Measurements from ENCODE around the gene PAOX. TPM values are rescaled to one million over a fixed set of nuclear protein-coding genes. Genes with fewer than 3 reads are reported as not detected.

Gene PAOX
- 10 to 100 TPM in 4 of 6 experiments, 1 to 10 TPM in 2; 9.4 to 15.9 (median 11.9) TPM for total RNA-seq
- long read RNA-seq, partial matches to known transcripts: 1 of 2 reads
- long read RNA-seq, other reads (novel, unspliced or antisense): 1 of 2 reads

- Histone ChIP-seq H3K4me3 (peak within 1 kb of the TSS; percentile 86 to 92 (median 91)), H3K9me3 (no peaks in the 10 kb centered on the region), H3K4me1 (peaks cover 0 to 19% (median 5%) of the 10 kb centered on the region in 4 donors), H3K36me3 (no peaks in the 10 kb centered on the region), H3K27ac (peak within 1 kb of the TSS; percentile 66 to 90 (median 86)), H3K27me3 (no peaks in the 10 kb centered on the region)
- ATAC-seq: peak; percentile 54 to 63 (median 62)
- intact Hi-C loops (cut with DNase I): loop anchor here in 1 of 2 donors (10.0 kb wide), 1 partner anchor 54 kb away; no protein-coding TSS in a partner anchor
- 4% methylated on average over 20 of the region's 78 CpGs for WGBS (ENCODE audit: insufficient coverage, low coverage, low lambda C conversion rate, missing lambda C conversion rate)
- DNase-seq: peak; percentile 85 to 86 (median 85)
- TF ChIP-seq CTCF (IDR thresholded peaks at IDR 0.05) (no peak), POLR2A (IDR thresholded peaks at IDR 0.05) (peak; percentile 64)
These were observed at the start of gene PAOX for GRCh38 chr10:133379152-133379800. TSS of gene PAOX (plus strand) at chr10:133379262. CDS start at chr10:133379317, 55 bp downstream.

GRCh38 chr10:133329491-133330202, 49.4 kb upstream of the PAOX start:
- ATAC-seq: peak; percentile 91 to 98 (median 96)
- DNase-seq: peak; percentile 84 to 88 (median 88)
- peaks cover 14 to 25% of the 10 kb centered on the region in 2 donors for H3K27me3 ChIP-seq
- intact Hi-C loops (cut with DNase I): loop anchor here in 1 of 2 donors (10.0 kb wide), 1 partner anchor 45 kb away; the partner anchor contains the start of genes ECHS1 and PAOX
- peak; percentile 80 to 99 (median 98) for TF ChIP-seq CTCF (IDR thresholded peaks at IDR 0.05)
- TF ChIP-seq POLR2A (IDR thresholded peaks at IDR 0.05): no peak
- peak overlapping the region; percentile 8 to 39 (median 31) for H3K4me3 ChIP-seq
- H3K9me3 ChIP-seq: no peaks in the 10 kb centered on the region
- H3K36me3 ChIP-seq: no peaks in the 10 kb centered on the region
- H3K4me1 ChIP-seq: peaks cover 0 to 14% (median 0%) of the 10 kb centered on the region in 4 donors
- WGBS (ENCODE audit: insufficient coverage, low coverage, low lambda C conversion rate, missing lambda C conversion rate): 8% methylated on average over 34 of the region's 37 CpGs
- H3K27ac ChIP-seq: no peak overlapping the region

- DNase-seq (no peak), ATAC-seq (no peak)
- no peak for TF ChIP-seq CTCF (IDR thresholded peaks at IDR 0.05)
- TF ChIP-seq POLR2A (IDR thresholded peaks at IDR 0.05): no peak
- H3K27ac ChIP-seq: no peak overlapping the region
- H3K4me3 ChIP-seq: no peak overlapping the region
- intact Hi-C loops (cut with DNase I): no loop called here
- H3K9me3 ChIP-seq: no peaks in the 10 kb centered on the region
- H3K36me3 ChIP-seq: no peaks in the 10 kb centered on the region
- H3K4me1 ChIP-seq: peaks cover 0 to 16% (median 0%) of the 10 kb centered on the region in 4 donors
- 80% methylated on average over 23 of the region's 30 CpGs for WGBS (ENCODE audit: insufficient coverage, low coverage, low lambda C conversion rate, missing lambda C conversion rate)
- peaks cover 0 to 22% of the 10 kb centered on the region in 2 donors for H3K27me3 ChIP-seq
These were observed 45.9 kb upstream of the PAOX start for GRCh38 chr10:133332936-133333699.

- TF ChIP-seq CTCF (IDR thresholded peaks at IDR 0.05) (no peak), POLR2A (IDR thresholded peaks at IDR 0.05) (no peak)
- H3K36me3 ChIP-seq: no peaks in the 10 kb centered on the region
- H3K27ac ChIP-seq: no peak overlapping the region
- DNase-seq: no peak
- intact Hi-C loops (cut with DNase I): no loop called here
- H3K4me3 ChIP-seq: no peak overlapping the region
- peaks cover 0 to 14% (median 0%) of the 10 kb centered on the region in 4 donors for H3K4me1 ChIP-seq
- peak; percentile 5 to 38 (median 25) for ATAC-seq
- H3K9me3 ChIP-seq: no peaks in the 10 kb centered on the region
- H3K27me3 ChIP-seq: peaks cover 0 to 22% of the 10 kb centered on the region in 2 donors
- 14% methylated on average over 20 of the region's 51 CpGs for WGBS (ENCODE audit: insufficient coverage, low coverage, low lambda C conversion rate, missing lambda C conversion rate)
These were observed 44.4 kb upstream of the PAOX start for GRCh38 chr10:133334503-133335245.

All from right lobe of liver (tissue), 6 donors.